HepG2 (cell line): ENCODE measurements around the gene MLLT10. TPM values are rescaled to one million over a fixed set of nuclear protein-coding genes. Genes with fewer than 3 reads are reported as not detected.

ENCODE experiments used
- ARID3A ChIP-seq: IDR thresholded peaks from 2 replicates; pipeline ENCODE4 v1.6.1; 2012; ENCODE audit warnings: low read depth, low read length, improper control_type of control experiment
- FOSL1 ChIP-seq: sonication (generic); formaldehyde crosslinking; IDR thresholded peaks from 2 replicates; pipeline ENCODE4 v1.9.0; 2021; ENCODE audit warnings: missing genetic modification reagents, borderline replicate concordance
- HBP1 ChIP-seq: IDR thresholded peaks from 2 replicates; pipeline ENCODE4 v1.6.1; 2016; ENCODE audit warnings: low read depth, control low read depth
- HIC2 ChIP-seq: sonication (generic); formaldehyde crosslinking; IDR thresholded peaks from 2 replicates; pipeline ENCODE4 v1.9.0; 2022; ENCODE audit warnings: low read depth, missing genetic modification reagents
- MIER2 ChIP-seq: IDR thresholded peaks from 2 replicates; pipeline ENCODE4 v1.6.1; 2016; ENCODE audit warnings: missing biosample characterization, missing genetic modification reagents
- NR2F2 ChIP-seq: IDR thresholded peaks from 2 replicates; pipeline ENCODE4 v1.6.1; 2012; ENCODE audit warnings: low read depth, inconsistent platforms, borderline replicate concordance
- NR2F6 ChIP-seq, 2 experiments: IDR thresholded peaks; 2 replicates each; pipeline ENCODE4 v1.6.1; 2016; ENCODE audit warnings: antibody characterized with exemption in 1 of 2, mild to moderate bottlenecking in 1 of 2
- PHB2 ChIP-seq: fragments of 450-650 bp; IDR thresholded peaks from 2 replicates; pipeline ENCODE4 v1.6.1; 2018; ENCODE audit not compliant: partially characterized antibody
- RBM39 ChIP-seq: fragments of 200-400 bp; formaldehyde crosslinking; IDR thresholded peaks from one replicate; pipeline ENCODE4 v1.6.1; 2018; ENCODE audit warnings: antibody characterized with exemption, mild to moderate bottlenecking, low read depth, low read length; ENCODE audit not compliant: poor library complexity, severe bottlenecking
- SOX13 ChIP-seq, 3 experiments: fragments of 450-650 bp in 1 of 3; sonication (generic) in 1 of 3; formaldehyde crosslinking in 1 of 3; IDR thresholded peaks in 2 of 3; conservative IDR thresholded peaks in 1 of 3; 2 replicates each; pipeline versions ENCODE4 v1.5.0 to v1.6.1; 2016 to 2020; ENCODE audit warnings: antibody characterized with exemption in 1 of 3, mild to moderate bottlenecking in 1 of 3, missing compliant biosample characterization in 1 of 3, missing genetic modification reagents in 1 of 3, moderate library complexity in 1 of 3
- SSRP1 ChIP-seq: IDR thresholded peaks from 2 replicates; pipeline ENCODE4 v1.6.1; 2016; ENCODE audit warnings: control low read depth
- STAG1 ChIP-seq: sonication (generic); formaldehyde crosslinking; IDR thresholded peaks from 2 replicates; pipeline ENCODE4 v1.4.0; 2020; ENCODE audit warnings: missing genetic modification reagents
- TEAD3 ChIP-seq: optimal IDR thresholded peaks from 2 replicates; pipeline ENCODE3; 2016; ENCODE audit warnings: borderline replicate concordance
- TIGD3 ChIP-seq: sonication (generic); formaldehyde crosslinking; IDR thresholded peaks from 2 replicates; pipeline ENCODE4 v1.5.1; 2020; ENCODE audit warnings: mild to moderate bottlenecking, missing genetic modification reagents, borderline replicate concordance
- TP53 ChIP-seq: sonication (generic); formaldehyde crosslinking; conservative IDR thresholded peaks from 2 replicates; pipeline ENCODE4 v1.4.0; 2020; ENCODE audit warnings: missing genetic modification reagents
- ZBTB42 ChIP-seq: sonication (generic); formaldehyde crosslinking; IDR thresholded peaks from 2 replicates; pipeline ENCODE4 v1.5.0; 2020; ENCODE audit warnings: mild to moderate bottlenecking, missing genetic modification reagents
- ZIK1 ChIP-seq: sonication (generic); formaldehyde crosslinking; IDR thresholded peaks from 2 replicates; pipeline ENCODE4 v1.5.0; 2020; ENCODE audit warnings: mild to moderate bottlenecking, low read depth, missing genetic modification reagents, borderline replicate concordance
- ZMYM4 ChIP-seq: sonication (generic); formaldehyde crosslinking; IDR thresholded peaks from 2 replicates; pipeline ENCODE4 v1.8.1; 2023; ENCODE audit warnings: mild to moderate bottlenecking, missing genetic modification reagents
- ZNF326 ChIP-seq: sonication (generic); formaldehyde crosslinking; IDR thresholded peaks from 2 replicates; pipeline ENCODE4 v1.4.0; 2020; ENCODE audit warnings: missing genetic modification reagents, borderline replicate concordance
- ZNF446 ChIP-seq: sonication (generic); formaldehyde crosslinking; IDR thresholded peaks from 2 replicates; pipeline ENCODE4 v1.5.0; 2020; ENCODE audit warnings: mild to moderate bottlenecking, missing genetic modification reagents
- ZNF629 ChIP-seq: sonication (generic); formaldehyde crosslinking; conservative IDR thresholded peaks from 2 replicates; pipeline ENCODE4 v1.5.0; 2020; ENCODE audit warnings: missing genetic modification reagents
- ZNF775 ChIP-seq: sonication (generic); formaldehyde crosslinking; IDR thresholded peaks from 2 replicates; pipeline ENCODE4 v1.4.0; 2020; ENCODE audit warnings: missing genetic modification reagents, mild to moderate bottlenecking, moderate library complexity, borderline replicate concordance
- ZNF879 ChIP-seq: sonication (generic); formaldehyde crosslinking; IDR thresholded peaks from 2 replicates; pipeline ENCODE4 v1.8.1; 2023; ENCODE audit warnings: missing genetic modification reagents
- ZSCAN31 ChIP-seq: sonication (generic); formaldehyde crosslinking; IDR thresholded peaks from 2 replicates; pipeline ENCODE4 v1.5.0; 2020; ENCODE audit warnings: low read depth, mild to moderate bottlenecking, missing genetic modification reagents
- polyA plus RNA-seq, 8 experiments: library from polyadenylated mRNA; depleted of rRNA in 3 of 8; stranded (reverse) in 7 of 8; unstranded in 1 of 8; fragments of >200 nt; fragmentation: Illumina TruSeq in 4 of 8; extraction: Trizol in 4 of 8; gene quantifications; 2 replicates each; pipeline versions ENCODE4 v1.2.1 to v1.2.3, GENCODE V29; 2011 to 2016; ENCODE audit warnings: low read depth in 4 of 8, missing spikeins in 1 of 8, mixed read lengths in 1 of 8; ENCODE audit not compliant: insufficient read depth in 1 of 8
- total RNA-seq, 5 experiments: library from RNA; depleted of rRNA; stranded (reverse); fragments of >200 nt; fragmentation: Illumina TruSeq; extraction: Trizol; gene quantifications; 2 replicates each; pipeline ENCODE4 v1.2.3, GENCODE V29; 2016; ENCODE audit warnings: low read depth in 1 of 5

The MLLT10 gene
- total and polyA plus RNA-seq, 2 of the 13 experiments (the other 11 are each of a cell fraction or from before 2014, with no cell fraction given): 51.3 to 84.1 TPM

GRCh38 chr10:21754410-21755011, 220.5 kb downstream of the MLLT10 start (continued):
- TF ChIP-seq HBP1: no peak; the same call in 1 of the 2 replicates
- no peak for TF ChIP-seq TIGD3 (CRISPR knock-in tag)
- TF ChIP-seq SOX13 (IDR thresholded peaks at IDR 0.05): no peak
- TF ChIP-seq SOX13 (CRISPR knock-in tag; conservative IDR thresholded peaks at IDR 0.05 in 1 of 2, IDR thresholded peaks at IDR 0.05 in 1 of 2): peak in 1 of 2 experiments; percentile 53; a peak in 1 of 4 replicates
- TF ChIP-seq ZNF446 (CRISPR knock-in tag): no peak
- TF ChIP-seq ZNF326 (CRISPR knock-in tag): no peak
- no peak for TF ChIP-seq ZNF629 (CRISPR knock-in tag)
- no peak for TF ChIP-seq NR2F6 (IDR thresholded peaks at IDR 0.05)
- TF ChIP-seq NR2F6 (CRISPR knock-in tag; IDR thresholded peaks at IDR 0.05): 0 out of 2 replicates have a peak, but pooled peaks have one; percentile 22
- no peak for TF ChIP-seq RBM39
- no peak for TF ChIP-seq STAG1 (CRISPR knock-in tag)
- no peak for TF ChIP-seq ZNF879 (CRISPR knock-in tag)
- TF ChIP-seq ARID3A: no peak
- TF ChIP-seq PHB2: no peak
- no peak for TF ChIP-seq HIC2 (CRISPR knock-in tag)
- no peak for TF ChIP-seq ZIK1 (CRISPR knock-in tag)
- no peak for TF ChIP-seq NR2F2
- TF ChIP-seq MIER2 (CRISPR knock-in tag): no peak
- no peak for TF ChIP-seq SSRP1 (CRISPR knock-in tag)
- no peak for TF ChIP-seq FOSL1 (CRISPR knock-in tag)
- no peak for TF ChIP-seq ZBTB42 (CRISPR knock-in tag)
- no peak for TF ChIP-seq ZNF775 (CRISPR knock-in tag)
- peak; percentile 32 for TF ChIP-seq TEAD3
- TF ChIP-seq ZSCAN31 (CRISPR knock-in tag): no peak
- peak; percentile 62; the same call in 1 of the 2 replicates for TF ChIP-seq ZMYM4 (CRISPR knock-in tag)
- TF ChIP-seq TP53 (CRISPR knock-in tag): no peak
